Progenitor cell of endocrine pancreas (in vitro differentiated cells): ENCODE results near the gene GNAI1. TPM values are rescaled to one million over a fixed set of nuclear protein-coding genes. Genes with fewer than 3 reads are reported as not detected.
A peak's percentile ranks its signal among the peaks of the same experiment; 100 is the strongest.

Experiments used
- DNase-seq: peaks from one replicate; pipeline ENCODE4 v3.0.0; 2021; ENCODE audit warnings: low spot score; ENCODE audit not compliant: unreplicated experiment
- H3K27ac Mint-ChIP-seq: 2 replicates; pipeline ENCODE4 v1.8.0; 2021; ENCODE audit warnings: mild to moderate bottlenecking, moderate library complexity, mixed read lengths
- H3K27me3 Mint-ChIP-seq: 2 replicates; pipeline ENCODE4 v1.8.0; 2021; ENCODE audit warnings: mixed read lengths
- H3K36me3 Mint-ChIP-seq: 2 replicates; pipeline ENCODE4 v1.8.0; 2022; ENCODE audit warnings: mixed read lengths; ENCODE audit not compliant: insufficient read depth
- H3K4me1 Mint-ChIP-seq: 2 replicates; pipeline ENCODE4 v1.8.0; 2021; ENCODE audit warnings: low read depth, mixed read lengths
- H3K4me3 Mint-ChIP-seq: 2 replicates; pipeline ENCODE4 v1.8.0; 2021; ENCODE audit warnings: low read depth, mild to moderate bottlenecking, moderate library complexity, mixed read lengths
- H3K9me3 Mint-ChIP-seq: 2 replicates; pipeline ENCODE4 v1.8.0; 2021; ENCODE audit warnings: low read depth, mixed read lengths
- CTCF ChIP-seq: fragments of 200-600 bp; sonication (generic); IDR thresholded peaks from one replicate; pipeline ENCODE4 v1.5.0; 2021; ENCODE audit warnings: antibody characterized with exemption, mild to moderate bottlenecking; ENCODE audit not compliant: unreplicated experiment
- total RNA-seq: library from RNA; stranded (reverse); gene quantifications from 2 replicates; pipeline ENCODE4 v1.2.1, GENCODE V29; 2021

The GNAI1 gene
- total RNA-seq, 1 donor from 2014 or later, result 50.8 TPM

GRCh38 chr7:80137410-80137809 is 2.8 kb downstream of the GNAI1 start:
- Mint-ChIP-seq H3K4me3 (peak overlapping the region; percentile 54), H3K27me3 (no peaks in the 10 kb centered on the region), H3K36me3 (peaks cover 2% of the 10 kb centered on the region), H3K4me1 (peaks cover 42% of the 10 kb centered on the region), H3K27ac (peak overlapping the region; percentile 17), H3K9me3 (peaks cover 3% of the 10 kb centered on the region)
- DNase-seq, result no peak
- TF ChIP-seq CTCF, result no peak

GRCh38 chr7:80139236-80139635 is 4.6 kb downstream of the GNAI1 start:
- Mint-ChIP-seq H3K4me3 (no peak overlapping the region), H3K9me3 (peaks cover 3% of the 10 kb centered on the region), H3K36me3 (peaks cover 2% of the 10 kb centered on the region), H3K4me1 (peaks cover 46% of the 10 kb centered on the region), H3K27ac (peak overlapping the region; percentile 43), H3K27me3 (no peaks in the 10 kb centered on the region)
- no peak for TF ChIP-seq CTCF
- DNase-seq, result no peak

GRCh38 chr7:80140388-80140787 is 5.8 kb downstream of the GNAI1 start:
- Mint-ChIP-seq H3K9me3 (peaks cover 3% of the 10 kb centered on the region), H3K27me3 (no peaks in the 10 kb centered on the region), H3K4me3 (no peak overlapping the region), H3K36me3 (peaks cover 2% of the 10 kb centered on the region), H3K4me1 (peaks cover 52% of the 10 kb centered on the region), H3K27ac (no peak overlapping the region)
- no peak for DNase-seq
- TF ChIP-seq CTCF, result no peak

GRCh38 chr7:80141376-80141775 is 6.7 kb downstream of the GNAI1 start:
- Mint-ChIP-seq H3K27ac (no peak overlapping the region), H3K9me3 (peaks cover 3% of the 10 kb centered on the region), H3K27me3 (no peaks in the 10 kb centered on the region), H3K36me3 (peaks cover 2% of the 10 kb centered on the region), H3K4me1 (peaks cover 61% of the 10 kb centered on the region), H3K4me3 (no peak overlapping the region)
- DNase-seq, result no peak
- no peak for TF ChIP-seq CTCF

GRCh38 chr7:80142853-80143580 is 8.4 kb downstream of the GNAI1 start:
- H3K4me3 Mint-ChIP-seq, result no peak overlapping the region
- peaks cover 62% of the 10 kb centered on the region for H3K4me1 Mint-ChIP-seq

More at GRCh38 chr7:80142853-80143580, 8.4 kb downstream of the GNAI1 start:
- H3K36me3 Mint-ChIP-seq, result peaks cover 2% of the 10 kb centered on the region
- no peak for TF ChIP-seq CTCF
- no peak overlapping the region for H3K27ac Mint-ChIP-seq
- H3K9me3 Mint-ChIP-seq, result peaks cover 3% of the 10 kb centered on the region
- no peak for DNase-seq
- H3K27me3 Mint-ChIP-seq, result no peaks in the 10 kb centered on the region
